Measurements from ENCODE around the gene TCTN3.
"Not testable (repeated sequence)": the region's sequence is repeated elsewhere in the genome, so short reads cannot be mapped to it uniquely, and the experiment has no call there.

Gene TCTN3

DNA sequence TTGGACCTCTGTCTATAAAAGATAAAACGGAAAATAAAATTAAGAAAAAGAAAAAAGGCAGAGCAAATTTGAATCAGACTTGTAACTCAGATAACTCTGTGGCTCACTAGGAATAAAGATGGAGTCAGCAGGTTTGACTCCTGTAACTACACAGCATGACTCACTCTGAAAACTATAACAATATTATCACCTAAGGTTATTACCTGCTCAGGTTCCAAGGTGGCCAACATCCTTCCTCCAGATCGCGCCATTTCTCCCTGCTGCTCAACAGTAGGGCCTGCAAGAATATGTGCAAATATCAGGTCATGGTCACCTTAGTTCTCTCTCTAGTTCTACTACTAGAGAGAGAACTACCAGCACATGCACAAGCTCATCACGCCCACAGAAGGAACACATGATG, 67.2 kb downstream of the TCTN3 start:
- DNase-seq (ENCODE audit: low read depth in 2 of 2): no peak

DNA sequence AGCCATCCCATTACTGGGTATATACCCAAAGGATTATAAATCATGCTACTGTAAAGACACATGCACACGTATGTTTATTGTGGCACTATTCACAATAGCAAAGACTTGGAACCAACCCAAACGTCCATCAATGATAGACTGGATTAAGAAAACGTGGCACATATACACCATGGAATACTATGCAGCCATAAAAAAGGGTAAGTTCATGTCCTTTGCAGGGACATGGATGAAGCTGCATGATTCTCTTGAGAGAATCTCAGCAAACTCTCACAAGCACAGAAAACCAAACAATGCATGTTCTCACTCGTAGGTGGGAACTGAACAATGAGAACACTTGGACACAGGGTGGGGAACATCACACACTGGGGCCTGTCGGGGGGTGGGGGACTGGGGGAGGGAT, 73.3 kb downstream of the TCTN3 start:
- not testable (repeated sequence) for DNase-seq (ENCODE audit: low read depth in 2 of 2)

DNA sequence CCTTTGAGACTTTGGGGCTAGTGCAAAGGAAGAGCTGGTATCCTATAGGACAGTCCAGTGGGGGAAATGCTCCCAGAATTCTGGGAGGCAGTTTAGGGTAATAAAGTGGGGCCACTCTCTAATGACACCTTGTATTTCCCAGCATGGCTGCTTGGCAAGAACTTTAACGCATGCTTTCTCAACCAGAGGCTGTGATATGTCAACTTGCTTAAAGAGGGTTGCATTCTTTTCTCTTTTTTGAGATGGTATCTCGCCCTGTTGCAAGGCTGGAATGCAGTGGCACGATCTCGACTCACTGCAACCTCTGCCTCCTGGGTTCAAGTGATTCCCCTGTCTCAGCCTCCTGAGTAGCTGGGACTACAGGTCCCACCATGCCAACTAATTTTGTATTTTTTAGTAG, 75.6 kb downstream of the TCTN3 start:
- DNase-seq (ENCODE audit: low read depth in 2 of 2): no peak

DNA sequence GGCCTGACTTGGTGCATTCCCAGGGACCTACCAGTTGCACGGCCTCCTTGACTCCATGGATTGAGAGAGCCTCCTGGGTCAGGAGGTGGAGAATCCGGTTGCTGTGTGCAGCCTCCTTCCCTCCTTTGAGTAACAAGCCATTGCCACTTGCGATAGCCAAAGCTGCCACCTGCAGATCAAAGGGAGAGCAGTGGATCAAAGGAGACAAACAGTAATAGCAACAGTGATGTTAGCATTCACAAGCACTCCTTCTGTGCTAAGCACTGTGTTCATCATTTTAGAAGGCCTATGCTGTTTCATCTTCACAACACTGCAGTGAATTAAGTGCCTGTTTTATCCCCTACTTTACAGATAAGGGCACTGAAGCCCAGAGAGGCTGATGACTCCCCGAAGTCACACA, 77.3 kb downstream of the TCTN3 start:
- DNase-seq (ENCODE audit: low read depth in 2 of 2): no peak

All from stimulated activated CD8-positive, alpha-beta memory T cell treated with anti-CD3 and anti-CD28 coated beads, Interleukin-2, amount 100 ng/mL, for 1 hour (primary cell).